Ovary (tissue), 9 donors: ENCODE measurements around the gene PRDX2. TPM values are rescaled to one million over a fixed set of nuclear protein-coding genes. Genes with fewer than 3 reads are reported as not detected.

Source experiments
- DNase-seq, 5 donors: peaks; one replicate each; pipeline ENCODE4 v3.0.0-alpha.2; 2019 to 2020
- H3K27ac ChIP-seq, 2 donors: fragments of 200-600 bp; one replicate each; pipeline versions ENCODE4 v1.5.1 to v1.8.0; 2019 to 2022
- H3K27me3 ChIP-seq: fragments of 200-600 bp; one replicate; pipeline ENCODE4 v1.8.0; 2022
- H3K36me3 ChIP-seq: fragments of 200-600 bp; sonication (generic); one replicate; pipeline ENCODE4 v1.5.1; 2019
- H3K4me1 ChIP-seq: one replicate; pipeline ENCODE4 v1.8.1; 2013; ENCODE audit warnings: mild to moderate bottlenecking, moderate library complexity; ENCODE audit not compliant: insufficient read depth
- H3K4me3 ChIP-seq: fragments of 200-600 bp; sonication (generic); one replicate; pipeline ENCODE4 v1.5.1; 2017
- H3K9me3 ChIP-seq, 2 donors: fragments of 200-600 bp in 1 of 2; sonication (generic) in 1 of 2; one replicate each; pipeline versions ENCODE4 v1.5.1 to v1.8.1; 2013 to 2019; ENCODE audit warnings: mild to moderate bottlenecking in 1 of 2, moderate library complexity in 1 of 2
- EP300 ChIP-seq: sonication (generic); formaldehyde crosslinking; IDR thresholded peaks from one replicate; pipeline ENCODE4 v1.6.1; 2017; ENCODE audit warnings: antibody characterized with exemption
- POLR2A ChIP-seq: fragments of 450-650 bp; IDR thresholded peaks from one replicate; pipeline ENCODE4 v1.6.1; 2017; ENCODE audit warnings: antibody characterized with exemption, mild to moderate bottlenecking, moderate library complexity
- WGBS, 3 donors: extraction: QIAGEN DNeasy Blood & Tissue Kit in 1 of 3; methylation state at CpG; one replicate each; pipeline versions ENCODE4 v1.1.5 to v1.1.7; 2013 to 2017; 5-methylcytosine and 5-hydroxymethylcytosine counted together
- intact Hi-C, 4 donors: fragments of 100-400 bp; cut with DNase I; formaldehyde crosslinking; loops; one replicate each; pipeline versions ENCODE4 v1.11.0 to v1.15.1; 2022 to 2023
- polyA plus RNA-seq, 2 donors: library from polyadenylated mRNA; stranded (reverse); fragments of 200-250 nt in 1 of 2; fragments of 350-450 nt in 1 of 2; fragmentation: Illumina TruSeq in 1 of 2; extraction: RNeasy Lipid Tissue Mini Kit (QIAGEN cat#74804) in 1 of 2; gene quantifications; one replicate each; pipeline ENCODE4 v1.2.3, GENCODE V29; 2013 to 2014
- total RNA-seq, 7 donors: library from RNA; depleted of rRNA in 2 of 7; stranded (reverse); fragments of >200 nt in 2 of 7; fragmentation: NEBNext Ultra II Directional in 3 of 7; extraction: Animal tissue kit (Norgen Biotek cat#: 25700) in 3 of 7; gene quantifications; one replicate each; pipeline versions ENCODE4 v1.1.0 to v1.2.4, GENCODE V29; 2016 to 2023
- TF ChIP-seq, protein P1 (sequence below), 3 donors: fragments of 450-650 bp in 2 of 3; fragments of 200-600 bp in 1 of 3; IDR thresholded peaks; one replicate each; pipeline versions ENCODE4 v1.5.1 to v1.8.0; 2016 to 2022; ENCODE audit warnings: antibody characterized with exemption in 3 of 3, mild to moderate bottlenecking in 1 of 3
- donor health status: DM: no; HTN: no; CAD: no; lungs with moderate emphysema.
- donor health status: DM: no; HTN: no; CAD: no.
- donor health status: Bipolar disorder and iron deficiency.
- donor health status: DM: yes; HTN: yes; CAD: no.
- donor health status: DM: no; HTN: no; CAD: no.
- donor health status: DM: yes; HTN: yes; CAD: no.

The PRDX2 gene
- total and polyA plus RNA-seq, 9 donors = 98.3 to 321 (median 237) TPM

DNA sequence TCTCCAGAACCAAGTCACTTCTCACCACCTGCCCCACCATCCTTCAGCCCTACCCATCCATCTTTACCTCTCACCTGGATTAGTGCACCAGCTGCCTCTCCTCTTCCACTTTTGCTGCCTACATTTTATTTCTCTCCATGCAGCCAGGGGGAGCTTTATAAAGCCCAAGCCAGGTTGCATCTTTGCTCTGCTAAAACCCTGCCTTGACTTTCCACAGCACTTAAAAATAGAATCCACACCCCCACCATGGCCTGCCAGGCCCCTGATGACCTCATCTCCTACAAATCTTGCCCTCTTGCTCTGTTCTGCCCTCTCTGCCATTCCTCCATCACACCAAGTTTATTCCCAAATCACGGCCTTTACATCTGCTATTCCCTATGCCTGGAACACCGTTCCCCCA is 28.0 kb downstream of the PRDX2 start:
- Histone ChIP-seq H3K4me1 (peaks cover 4% of the 10 kb centered on the region), H3K9me3 (no peaks in the 10 kb centered on the region), H3K27me3 (no peaks in the 10 kb centered on the region), H3K36me3 (no peaks in the 10 kb centered on the region), H3K27ac (no peak overlapping the region), H3K4me3 (no peak overlapping the region)
- TF ChIP-seq EP300 (no peak), POLR2A (no peak)
- TF ChIP-seq, protein P1, sequence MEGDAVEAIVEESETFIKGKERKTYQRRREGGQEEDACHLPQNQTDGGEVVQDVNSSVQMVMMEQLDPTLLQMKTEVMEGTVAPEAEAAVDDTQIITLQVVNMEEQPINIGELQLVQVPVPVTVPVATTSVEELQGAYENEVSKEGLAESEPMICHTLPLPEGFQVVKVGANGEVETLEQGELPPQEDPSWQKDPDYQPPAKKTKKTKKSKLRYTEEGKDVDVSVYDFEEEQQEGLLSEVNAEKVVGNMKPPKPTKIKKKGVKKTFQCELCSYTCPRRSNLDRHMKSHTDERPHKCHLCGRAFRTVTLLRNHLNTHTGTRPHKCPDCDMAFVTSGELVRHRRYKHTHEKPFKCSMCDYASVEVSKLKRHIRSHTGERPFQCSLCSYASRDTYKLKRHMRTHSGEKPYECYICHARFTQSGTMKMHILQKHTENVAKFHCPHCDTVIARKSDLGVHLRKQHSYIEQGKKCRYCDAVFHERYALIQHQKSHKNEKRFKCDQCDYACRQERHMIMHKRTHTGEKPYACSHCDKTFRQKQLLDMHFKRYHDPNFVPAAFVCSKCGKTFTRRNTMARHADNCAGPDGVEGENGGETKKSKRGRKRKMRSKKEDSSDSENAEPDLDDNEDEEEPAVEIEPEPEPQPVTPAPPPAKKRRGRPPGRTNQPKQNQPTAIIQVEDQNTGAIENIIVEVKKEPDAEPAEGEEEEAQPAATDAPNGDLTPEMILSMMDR (IDR thresholded peaks at IDR 0.05) = no peak
- intact Hi-C loops = loop anchor here in 1 of 4 donors (5.0 kb wide), 1 partner anchor 34 kb away; the partner anchor contains the start of gene RNASEH2A
- DNase-seq = no peak
- WGBS, 3 donors = 92 to 96% (median 92%) methylated on average over 2 of the region's 2 CpGs

DNA sequence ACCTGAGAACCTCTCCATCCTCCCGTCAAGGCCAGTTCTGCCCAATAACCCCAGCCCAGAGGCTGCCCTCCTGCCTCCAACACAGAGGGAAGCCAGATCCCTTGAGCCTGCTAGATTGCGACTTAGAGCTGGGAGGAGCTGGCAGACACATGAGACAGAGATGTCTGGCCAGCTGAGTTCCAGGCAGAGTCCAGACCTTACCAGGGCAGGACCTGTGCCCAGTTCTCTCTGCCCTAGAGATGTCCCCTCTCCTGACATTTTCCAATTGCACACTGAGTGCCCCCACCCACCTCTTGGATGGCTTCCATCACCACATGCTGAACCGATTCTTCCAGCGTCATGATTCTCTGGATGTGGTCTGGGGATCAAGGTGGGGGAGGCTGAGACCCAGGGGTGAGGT is 29.3 kb downstream of the PRDX2 start:
- no peaks in the 10 kb centered on the region for H3K36me3 ChIP-seq
- no peak overlapping the region for H3K4me3 ChIP-seq
- no peaks in the 10 kb centered on the region for H3K9me3 ChIP-seq
- intact Hi-C loops = loop anchor here in 1 of 4 donors (5.0 kb wide), 1 partner anchor 35 kb away; the partner anchor contains the start of gene RNASEH2A
- TF ChIP-seq POLR2A (no peak), EP300 (no peak)
- TF ChIP-seq, protein P1 (IDR thresholded peaks at IDR 0.05) = no peak
- H3K4me1 ChIP-seq = peaks cover 4% of the 10 kb centered on the region
- no peaks in the 10 kb centered on the region for H3K27me3 ChIP-seq
- H3K27ac ChIP-seq = no peak overlapping the region
- WGBS, 3 donors = 58 to 73% (median 61%) methylated on average over 4 of the region's 4 CpGs
- DNase-seq = no peak

DNA sequence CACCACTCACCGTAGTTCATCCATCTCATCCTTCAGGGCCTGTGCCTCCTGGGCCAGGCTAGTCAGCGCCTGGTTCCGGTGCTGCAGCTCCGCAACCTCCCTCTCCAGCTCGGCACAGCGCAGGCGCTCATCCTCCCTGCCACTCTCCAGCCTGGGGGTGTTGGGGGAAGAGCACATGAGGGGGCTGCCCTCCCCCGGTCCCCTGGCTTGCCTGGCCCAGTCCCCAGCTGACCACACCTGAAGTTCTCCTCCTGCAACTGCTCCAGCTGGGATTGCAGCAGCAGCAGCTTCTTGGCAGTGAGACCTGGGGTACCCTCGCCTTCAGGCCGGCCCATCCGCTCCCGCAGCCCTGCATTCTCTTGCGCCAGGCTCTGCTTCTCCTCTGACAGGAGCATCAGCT is 30.7 kb downstream of the PRDX2 start:
- DNase-seq = no peak
- Histone ChIP-seq H3K27ac (no peak overlapping the region), H3K36me3 (no peaks in the 10 kb centered on the region), H3K27me3 (no peaks in the 10 kb centered on the region), H3K9me3 (no peaks in the 10 kb centered on the region), H3K4me1 (peaks cover 4% of the 10 kb centered on the region), H3K4me3 (no peak overlapping the region)
- WGBS, 3 donors = 92 to 96% (median 95%) methylated on average over 13 of the region's 13 CpGs
- intact Hi-C loops = loop anchor here in 1 of 4 donors (5.0 kb wide), 1 partner anchor 36 kb away; the partner anchor contains the start of gene RNASEH2A
- TF ChIP-seq EP300 = no peak
- TF ChIP-seq, protein P1 (IDR thresholded peaks at IDR 0.05) = no peak
- no peak for TF ChIP-seq POLR2A

DNA sequence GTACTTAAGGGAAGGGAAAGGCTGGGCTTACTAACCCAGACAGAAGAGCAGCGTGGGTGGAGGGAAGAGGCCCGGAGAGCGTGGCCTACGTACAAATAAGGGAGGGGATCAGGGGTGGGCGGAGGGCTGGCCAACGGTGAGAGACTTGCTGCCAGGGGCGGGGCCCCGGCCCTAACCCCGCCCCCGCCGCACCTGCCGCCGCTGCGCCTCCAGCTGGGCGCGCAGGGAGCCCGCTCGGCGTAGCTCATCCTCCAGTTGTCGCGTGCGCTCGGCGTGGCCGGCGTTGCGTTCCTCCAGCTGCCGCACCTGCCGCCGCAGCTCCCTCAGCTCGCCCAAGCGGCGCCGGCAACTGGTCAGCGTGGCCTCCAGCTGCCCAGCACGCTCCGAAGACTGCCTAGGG is 31.9 kb downstream of the PRDX2 start:
- no peak overlapping the region for H3K27ac ChIP-seq
- no peak overlapping the region for H3K4me3 ChIP-seq
- intact Hi-C loops = loop anchor here (5.0 kb wide), 3 partner anchors 33 to 78 kb away; partner anchors contain the start of genes PRDX2 (in 3 of the 4), THSD8 (in 3 of the 4) and RNASEH2A (in 1 of the 4)
- 61 to 66% (median 64%) methylated on average over 36 to 37 of the region's 37 CpGs for WGBS, 3 donors
- no peak for DNase-seq
- no peak for TF ChIP-seq POLR2A
- no peak for TF ChIP-seq EP300
- TF ChIP-seq, protein P1 (IDR thresholded peaks at IDR 0.05) = no peak
- H3K9me3 ChIP-seq = no peaks in the 10 kb centered on the region
- no peaks in the 10 kb centered on the region for H3K4me1 ChIP-seq
- H3K36me3 ChIP-seq = no peaks in the 10 kb centered on the region
- H3K27me3 ChIP-seq = no peaks in the 10 kb centered on the region
